Measurements from ENCODE around the gene RFX8.
"Not testable (repeated sequence)": the region's sequence is repeated elsewhere in the genome, so short reads cannot be mapped to it uniquely, and the experiment has no call there.

The RFX8 gene

GRCh38 chr2:101463911-101464641 is 10.8 kb downstream of the RFX8 start:
- no peak for TF ChIP-seq CTCF (IDR thresholded peaks at IDR 0.05; ENCODE audit: low read depth, low read length, poor library complexity, severe bottlenecking)
- no peak for TF ChIP-seq EZH2phosphoT487 (IDR thresholded peaks at IDR 0.05; ENCODE audit: borderline replicate concordance, low read length)
- H3K4me3 ChIP-seq (ENCODE audit: low read length): no peak overlapping the region
- H3K27ac ChIP-seq (ENCODE audit: low read depth, low read length): no peak overlapping the region
- no peaks in the 10 kb centered on the region for H3K9me2 ChIP-seq (replicated peaks; ENCODE audit: control insufficient read depth, low read length)
- no peaks in the 10 kb centered on the region for H3K79me2 ChIP-seq (ENCODE audit: control insufficient read depth, low read length)
- no peaks in the 10 kb centered on the region for H3K36me3 ChIP-seq (ENCODE audit: control insufficient read depth, low read length)
- H3K27me3 ChIP-seq (ENCODE audit: control insufficient read depth, low read length): peaks cover 17% of the 10 kb centered on the region
- no peaks in the 10 kb centered on the region for H3K9me3 ChIP-seq (ENCODE audit: control insufficient read depth, insufficient read depth, low read length)
- no peaks in the 10 kb centered on the region for H4K20me1 ChIP-seq (ENCODE audit: control insufficient read depth, insufficient read depth, low read depth, low read length)
- H3K4me1 ChIP-seq (ENCODE audit: control insufficient read depth, low read length): peaks cover 7% of the 10 kb centered on the region
- H3K4me2 ChIP-seq (ENCODE audit: low read length): no peak overlapping the region
- H3F3A ChIP-seq (ENCODE audit: control insufficient read depth, insufficient read depth): no peaks in the 10 kb centered on the region

DNA sequence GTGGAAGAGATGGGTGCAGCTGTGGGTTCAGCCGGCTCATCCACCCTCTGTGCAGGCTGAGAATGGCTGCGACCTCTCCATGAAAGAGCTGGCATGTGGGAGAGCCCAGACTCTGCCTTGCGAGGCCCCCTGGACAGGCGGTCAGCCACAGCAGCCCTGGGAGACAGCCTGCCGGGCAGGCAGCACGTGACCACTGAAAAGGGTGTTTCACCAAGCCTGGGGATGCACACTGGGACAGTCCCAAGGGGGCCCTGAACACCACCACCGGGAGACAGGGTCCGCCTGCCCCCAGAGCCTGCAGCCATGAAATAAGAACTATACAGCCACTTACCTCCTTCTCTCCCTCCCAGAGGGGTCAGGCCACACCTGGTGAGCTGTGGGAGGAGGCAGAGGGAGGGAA is 11.5 kb downstream of the RFX8 start:
- Histone ChIP-seq H3K4me1 (ENCODE audit: control insufficient read depth, low read length) (peaks cover 7% of the 10 kb centered on the region), H3F3A (ENCODE audit: control insufficient read depth, insufficient read depth) (no peaks in the 10 kb centered on the region), H3K27ac (ENCODE audit: low read depth, low read length) (no peak overlapping the region), H3K36me3 (ENCODE audit: control insufficient read depth, low read length) (no peaks in the 10 kb centered on the region), H3K9me2 (replicated peaks; ENCODE audit: control insufficient read depth, low read length) (no peaks in the 10 kb centered on the region), H3K79me2 (ENCODE audit: control insufficient read depth, low read length) (no peaks in the 10 kb centered on the region), H3K4me2 (ENCODE audit: low read length) (no peak overlapping the region), H3K9me3 (ENCODE audit: control insufficient read depth, insufficient read depth, low read length) (no peaks in the 10 kb centered on the region), H4K20me1 (ENCODE audit: control insufficient read depth, insufficient read depth, low read depth, low read length) (no peaks in the 10 kb centered on the region), H3K4me3 (ENCODE audit: low read length) (no peak overlapping the region), H3K27me3 (ENCODE audit: control insufficient read depth, low read length) (peaks cover 17% of the 10 kb centered on the region)
- no peak for TF ChIP-seq CTCF (IDR thresholded peaks at IDR 0.05; ENCODE audit: low read depth, low read length, poor library complexity, severe bottlenecking)
- no peak for TF ChIP-seq EZH2phosphoT487 (IDR thresholded peaks at IDR 0.05; ENCODE audit: borderline replicate concordance, low read length)

GRCh38 chr2:101461381-101461780 is 13.5 kb downstream of the RFX8 start:
- no peaks in the 10 kb centered on the region for H3K9me2 ChIP-seq (replicated peaks; ENCODE audit: control insufficient read depth, low read length)
- no peaks in the 10 kb centered on the region for H3K9me3 ChIP-seq (ENCODE audit: control insufficient read depth, insufficient read depth, low read length)
- H3K36me3 ChIP-seq (ENCODE audit: control insufficient read depth, low read length): no peaks in the 10 kb centered on the region
- no peak overlapping the region for H3K4me2 ChIP-seq (ENCODE audit: low read length)
- H3K27ac ChIP-seq (ENCODE audit: low read depth, low read length): no peak overlapping the region
- no peaks in the 10 kb centered on the region for H3F3A ChIP-seq (ENCODE audit: control insufficient read depth, insufficient read depth)
- H3K4me3 ChIP-seq (ENCODE audit: low read length): no peak overlapping the region
- TF ChIP-seq EZH2phosphoT487 (IDR thresholded peaks at IDR 0.05; ENCODE audit: borderline replicate concordance, low read length) (no peak), CTCF (IDR thresholded peaks at IDR 0.05; ENCODE audit: low read depth, low read length, poor library complexity, severe bottlenecking) (no peak)
- peaks cover 7% of the 10 kb centered on the region for H3K4me1 ChIP-seq (ENCODE audit: control insufficient read depth, low read length)
- peaks cover 17% of the 10 kb centered on the region for H3K27me3 ChIP-seq (ENCODE audit: control insufficient read depth, low read length)
- no peaks in the 10 kb centered on the region for H3K79me2 ChIP-seq (ENCODE audit: control insufficient read depth, low read length)
- H4K20me1 ChIP-seq (ENCODE audit: control insufficient read depth, insufficient read depth, low read depth, low read length): no peaks in the 10 kb centered on the region

GRCh38 chr2:101454408-101454807 is 20.5 kb downstream of the RFX8 start:
- not testable (repeated sequence) for H4K20me1 ChIP-seq (ENCODE audit: control insufficient read depth, insufficient read depth, low read depth, low read length); H3K9me3 ChIP-seq (ENCODE audit: control insufficient read depth, insufficient read depth, low read length); H3K9me2 ChIP-seq (replicated peaks; ENCODE audit: control insufficient read depth, low read length); H3K79me2 ChIP-seq (ENCODE audit: control insufficient read depth, low read length); H3K27me3 ChIP-seq (ENCODE audit: control insufficient read depth, low read length); H3K4me1 ChIP-seq (ENCODE audit: control insufficient read depth, low read length); H3K4me2 ChIP-seq (ENCODE audit: low read length); H3K27ac ChIP-seq (ENCODE audit: low read depth, low read length); H3F3A ChIP-seq (ENCODE audit: control insufficient read depth, insufficient read depth); H3K4me3 ChIP-seq (ENCODE audit: low read length); H3K36me3 ChIP-seq (ENCODE audit: control insufficient read depth, low read length)

Measured in DOHH2 (cell line).